Measurements from ENCODE around the gene SEC61B. TPM values are rescaled to one million over a fixed set of nuclear protein-coding genes. Genes with fewer than 3 reads are reported as not detected.
A peak's percentile ranks its signal among the peaks of the same experiment; 100 is the strongest.
"Not testable (repeated sequence)": the region's sequence is repeated elsewhere in the genome, so short reads cannot be mapped to it uniquely, and the experiment has no call there.

Gene SEC61B
- total RNA-seq, 1 donor from 2014 or later = 129 TPM

GRCh38 chr9:99231711-99232110 is 9.6 kb downstream of the SEC61B start:
- no peaks in the 10 kb centered on the region for H3K27me3 Mint-ChIP-seq (ENCODE audit: low read depth)
- H3K27ac Mint-ChIP-seq (ENCODE audit: unreplicated experiment) = no peak overlapping the region
- no peaks in the 10 kb centered on the region for H3K4me1 Mint-ChIP-seq
- H3K9me3 Mint-ChIP-seq = no peaks in the 10 kb centered on the region
- peak; percentile 9 for DNase-seq (ENCODE audit: low read depth, low spot score)
- H3K4me3 Mint-ChIP-seq = no peak overlapping the region
- peak; percentile 53 for TF ChIP-seq CTCF (conservative IDR thresholded peaks at IDR 0.05)
- H3K36me3 Mint-ChIP-seq (ENCODE audit: low read depth) = peaks cover 2% of the 10 kb centered on the region

- Mint-ChIP-seq H3K4me3 (no peak overlapping the region), H3K27me3 (ENCODE audit: low read depth) (no peaks in the 10 kb centered on the region), H3K9me3 (no peaks in the 10 kb centered on the region), H3K27ac (ENCODE audit: unreplicated experiment) (no peak overlapping the region), H3K4me1 (no peaks in the 10 kb centered on the region), H3K36me3 (ENCODE audit: low read depth) (no peaks in the 10 kb centered on the region)
- no peak for DNase-seq (ENCODE audit: low read depth, low spot score)
- TF ChIP-seq CTCF (conservative IDR thresholded peaks at IDR 0.05) = no peak
These were observed 12.5 kb downstream of the SEC61B start for GRCh38 chr9:99234618-99235017.

- Mint-ChIP-seq H3K9me3 (no peaks in the 10 kb centered on the region), H3K36me3 (ENCODE audit: low read depth) (no peaks in the 10 kb centered on the region), H3K4me3 (no peak overlapping the region), H3K27ac (ENCODE audit: unreplicated experiment) (no peak overlapping the region), H3K4me1 (peaks cover 2% of the 10 kb centered on the region), H3K27me3 (ENCODE audit: low read depth) (no peaks in the 10 kb centered on the region)
- no peak for TF ChIP-seq CTCF (conservative IDR thresholded peaks at IDR 0.05)
- DNase-seq (ENCODE audit: low read depth, low spot score) = no peak
These were observed 13.0 kb downstream of the SEC61B start for GRCh38 chr9:99235069-99235468.

- Mint-ChIP-seq H3K27me3 (ENCODE audit: low read depth) (no peaks in the 10 kb centered on the region), H3K9me3 (no peaks in the 10 kb centered on the region), H3K4me3 (no peak overlapping the region), H3K27ac (ENCODE audit: unreplicated experiment) (no peak overlapping the region), H3K4me1 (peaks cover 5% of the 10 kb centered on the region), H3K36me3 (ENCODE audit: low read depth) (no peaks in the 10 kb centered on the region)
- DNase-seq (ENCODE audit: low read depth, low spot score) = no peak
- TF ChIP-seq CTCF (conservative IDR thresholded peaks at IDR 0.05) = no peak
These were observed 14.0 kb downstream of the SEC61B start for GRCh38 chr9:99235926-99236634.

- no peaks in the 10 kb centered on the region for H3K36me3 Mint-ChIP-seq (ENCODE audit: low read depth)
These were observed 15.3 kb downstream of the SEC61B start for GRCh38 chr9:99237356-99237755.

GRCh38 chr9:99237849-99238248 is 15.8 kb downstream of the SEC61B start:
- not testable (repeated sequence) for H3K9me3 Mint-ChIP-seq; H3K4me1 Mint-ChIP-seq; DNase-seq (ENCODE audit: low read depth, low spot score); H3K36me3 Mint-ChIP-seq (ENCODE audit: low read depth); H3K27me3 Mint-ChIP-seq (ENCODE audit: low read depth); H3K4me3 Mint-ChIP-seq
- peak overlapping the region; percentile 44 for H3K27ac Mint-ChIP-seq (ENCODE audit: unreplicated experiment)

More at GRCh38 chr9:99237356-99237755, 15.3 kb downstream of the SEC61B start:
- Mint-ChIP-seq H3K9me3 (no peaks in the 10 kb centered on the region), H3K27me3 (ENCODE audit: low read depth) (no peaks in the 10 kb centered on the region), H3K4me3 (no peak overlapping the region), H3K27ac (ENCODE audit: unreplicated experiment) (no peak overlapping the region), H3K4me1 (peaks cover 5% of the 10 kb centered on the region)
- DNase-seq (ENCODE audit: low read depth, low spot score) = no peak
- no peak for TF ChIP-seq CTCF (conservative IDR thresholded peaks at IDR 0.05)
